Prostate gland (tissue), 2 donors: ENCODE measurements around the gene PTGS2. TPM values are rescaled to one million over a fixed set of nuclear protein-coding genes. Genes with fewer than 3 reads are reported as not detected.

Source experiments
- DNase-seq: peaks from one replicate; pipeline ENCODE4 v3.0.0-alpha.2; 2019; ENCODE audit warnings: low spot score
- H3K27ac ChIP-seq, 2 donors: fragments of 200-600 bp; sonication (generic); 2 replicates each; pipeline ENCODE4 v1.5.1; 2017 to 2019
- H3K27me3 ChIP-seq: fragments of 200-600 bp; sonication (generic); replicated peaks from 2 replicates; pipeline ENCODE4 v1.5.1; 2019; ENCODE audit not compliant: insufficient read depth
- H3K36me3 ChIP-seq, 2 donors: fragments of 200-600 bp; sonication (generic); 1 replicate in 1 of 2; 2 replicates in 1 of 2; pipeline versions ENCODE4 v1.5.1 to v1.8.1; 2017 to 2019
- H3K4me1 ChIP-seq: fragments of 200-600 bp; sonication (generic); replicated peaks from 2 replicates; pipeline ENCODE4 v1.5.1; 2019
- H3K4me3 ChIP-seq, 2 donors: fragments of 200-600 bp; sonication (generic); 2 replicates each; pipeline ENCODE4 v1.5.1; 2017 to 2019
- H3K9me3 ChIP-seq: fragments of 200-600 bp; sonication (generic); 2 replicates; pipeline ENCODE4 v1.5.1; 2017
- CTCF ChIP-seq, 4 experiments: fragments of 200-600 bp in 2 of 4; fragments of 450-650 bp in 2 of 4; sonication (generic) in 2 of 4; IDR thresholded peaks; 1 replicate in 3 of 4; 2 replicates in 1 of 4; pipeline ENCODE4 v1.5.1; 2016 to 2019; ENCODE audit warnings: antibody characterized with exemption in 4 of 4, mild to moderate bottlenecking in 2 of 4, moderate library complexity in 2 of 4
- POLR2A ChIP-seq: fragments of 450-650 bp; IDR thresholded peaks from one replicate; pipeline ENCODE4 v1.6.1; 2016; ENCODE audit warnings: antibody characterized with exemption, mild to moderate bottlenecking
- POLR2AphosphoS5 ChIP-seq: sonication (generic); formaldehyde crosslinking; IDR thresholded peaks from one replicate; pipeline ENCODE4 v1.6.1; 2017; ENCODE audit warnings: antibody characterized with exemption
- WGBS: methylation state at CpG from one replicate; pipeline ENCODE4 v1.1.5; 2018; 5-methylcytosine and 5-hydroxymethylcytosine counted together
- intact Hi-C: fragments of 100-400 bp; cut with DNase I; formaldehyde crosslinking; loops from one replicate; pipeline ENCODE4 v1.14.2; 2022
- total RNA-seq, 2 donors: library from RNA; depleted of rRNA; stranded (reverse); fragments of >200 nt; gene quantifications; one replicate each; pipeline ENCODE4 v1.1.0, GENCODE V29; 2016

The PTGS2 gene
- 10 to 100 TPM; 11.2 to 14.3 TPM for total RNA-seq

DNA sequence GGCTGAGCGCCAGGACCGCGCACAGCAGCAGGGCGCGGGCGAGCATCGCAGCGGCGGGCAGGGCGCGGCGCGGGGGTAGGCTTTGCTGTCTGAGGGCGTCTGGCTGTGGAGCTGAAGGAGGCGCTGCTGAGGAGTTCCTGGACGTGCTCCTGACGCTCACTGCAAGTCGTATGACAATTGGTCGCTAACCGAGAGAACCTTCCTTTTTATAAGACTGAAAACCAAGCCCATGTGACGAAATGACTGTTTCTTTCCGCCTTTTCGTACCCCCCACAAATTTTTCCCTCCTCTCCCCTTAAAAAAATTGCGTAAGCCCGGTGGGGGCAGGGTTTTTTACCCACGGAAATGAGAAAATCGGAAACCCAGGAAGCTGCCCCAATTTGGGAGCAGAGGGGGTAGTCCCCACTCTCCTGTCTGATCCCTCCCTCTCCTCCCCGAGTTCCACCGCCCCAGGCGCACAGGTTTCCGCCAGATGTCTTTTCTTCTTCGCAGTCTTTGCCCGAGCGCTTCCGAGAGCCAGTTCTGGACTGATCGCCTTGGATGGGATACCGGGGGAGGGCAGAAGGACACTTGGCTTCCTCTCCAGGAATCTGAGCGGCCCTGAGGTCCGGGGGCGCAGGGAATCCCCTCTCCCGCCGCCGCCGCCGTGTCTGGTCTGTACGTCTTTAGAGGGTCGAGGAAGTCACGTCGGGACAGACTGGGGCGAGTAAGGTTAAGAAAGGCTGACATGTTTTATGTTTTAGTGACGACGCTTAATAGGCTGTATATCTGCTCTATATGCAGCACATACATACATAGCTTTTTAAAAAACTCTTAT is at the start of gene PTGS2:
Gene PTGS2, minus strand, starts transcription at position 179 of the 817 bp plus-strand sequence. Its CDS starts 133 bp downstream, at position 46.
- TF ChIP-seq POLR2A (peak; percentile 86), CTCF (IDR thresholded peaks at IDR 0.05) (peak in 3 of 4 experiments; percentile 35 to 68 (median 64)), POLR2AphosphoS5 (peak; percentile 77)
- Histone ChIP-seq H3K36me3 (no peaks in the 10 kb centered on the region), H3K27ac (peak within 1 kb of the TSS; percentile 81 to 92), H3K4me1 (no peaks in the 10 kb centered on the region), H3K4me3 (peak within 1 kb of the TSS; percentile 46 to 52), H3K27me3 (no peaks in the 10 kb centered on the region), H3K9me3 (no peaks in the 10 kb centered on the region)
- under 1% methylated on average over 52 of the region's 52 CpGs for WGBS
- intact Hi-C loops, result loop anchor here (10.0 kb wide), 1 partner anchor 304 kb away; no protein-coding TSS in a partner anchor
- peak; percentile 74 for DNase-seq

GRCh38 chr1:186722711-186723309 is 42.6 kb upstream of the PTGS2 start:
- no peak for DNase-seq
- no peaks in the 10 kb centered on the region for H3K36me3 ChIP-seq
- H3K4me3 ChIP-seq, result no peak overlapping the region
- H3K4me1 ChIP-seq, result no peaks in the 10 kb centered on the region
- 49% methylated on average over 3 of the region's 3 CpGs for WGBS
- no peaks in the 10 kb centered on the region for H3K9me3 ChIP-seq
- H3K27me3 ChIP-seq, result no peaks in the 10 kb centered on the region
- peak in 1 of 4 experiments; percentile 23 for TF ChIP-seq CTCF (IDR thresholded peaks at IDR 0.05)
- no peak for TF ChIP-seq POLR2A
- intact Hi-C loops, result no loop called here
- H3K27ac ChIP-seq, result no peak overlapping the region

GRCh38 chr1:186717286-186717685 is 37.1 kb upstream of the PTGS2 start:
- Histone ChIP-seq H3K36me3 (no peaks in the 10 kb centered on the region), H3K4me1 (no peaks in the 10 kb centered on the region), H3K27ac (no peak overlapping the region), H3K4me3 (no peak overlapping the region), H3K9me3 (no peaks in the 10 kb centered on the region), H3K27me3 (no peaks in the 10 kb centered on the region)
- WGBS, result 65% methylated on average over 2 of the region's 2 CpGs
- intact Hi-C loops, result no loop called here
- TF ChIP-seq CTCF (IDR thresholded peaks at IDR 0.05) (no peak), POLR2AphosphoS5 (no peak), POLR2A (no peak)
- no peak for DNase-seq

- Histone ChIP-seq H3K27me3 (no peaks in the 10 kb centered on the region), H3K27ac (no peak overlapping the region), H3K4me1 (no peaks in the 10 kb centered on the region), H3K36me3 (no peaks in the 10 kb centered on the region), H3K9me3 (no peaks in the 10 kb centered on the region), H3K4me3 (no peak overlapping the region)
- intact Hi-C loops, result no loop called here
- 62% methylated on average over 5 of the region's 5 CpGs for WGBS
- DNase-seq, result no peak
- TF ChIP-seq CTCF (IDR thresholded peaks at IDR 0.05), result no peak
- no peak for TF ChIP-seq POLR2A
- no peak for TF ChIP-seq POLR2AphosphoS5
Observed at GRCh38 chr1:186715887-186716809, 35.9 kb upstream of the PTGS2 start.
